Uterus (tissue), 4 donors: Measurements from ENCODE around the gene HSFX3. TPM values are rescaled to one million over a fixed set of nuclear protein-coding genes. Genes with fewer than 3 reads are reported as not detected.
A peak's percentile ranks its signal among the peaks of the same experiment; 100 is the strongest.
"Not testable (repeated sequence)": the region's sequence is repeated elsewhere in the genome, so short reads cannot be mapped to it uniquely, and the experiment has no call there.

Source experiments
- DNase-seq, 2 donors: peaks; one replicate each; pipeline ENCODE4 v3.0.0-alpha.2; 2019 to 2020
- H3K27ac ChIP-seq, 2 donors: fragments of 200-600 bp; sonication (generic); 1 replicate in 1 of 2; 2 replicates in 1 of 2; pipeline ENCODE4 v1.5.1; 2016 to 2018
- H3K27me3 ChIP-seq, 2 donors: fragments of 200-600 bp; sonication (generic); one replicate each; pipeline ENCODE4 v1.5.1; 2018 to 2019; ENCODE audit warnings: control low read depth in 1 of 2
- H3K36me3 ChIP-seq, 2 donors: fragments of 200-600 bp; sonication (generic); one replicate each; pipeline ENCODE4 v1.5.1; 2019; ENCODE audit warnings: control low read depth in 1 of 2
- H3K4me1 ChIP-seq, 2 donors: fragments of 200-600 bp; sonication (generic); one replicate each; pipeline ENCODE4 v1.5.1; 2018 to 2019; ENCODE audit warnings: control low read depth in 1 of 2
- H3K4me3 ChIP-seq, 2 donors: fragments of 200-600 bp; sonication (generic); 1 replicate in 1 of 2; 2 replicates in 1 of 2; pipeline ENCODE4 v1.5.1; 2018 to 2019; ENCODE audit warnings: mild to moderate bottlenecking in 1 of 2
- H3K9me3 ChIP-seq, 2 donors: fragments of 200-600 bp; sonication (generic); one replicate each; pipeline ENCODE4 v1.5.1; 2019; ENCODE audit warnings: control low read depth in 1 of 2
- POLR2A ChIP-seq, 2 donors: fragments of 450-650 bp; IDR thresholded peaks; one replicate each; pipeline ENCODE4 v1.6.1; 2016; ENCODE audit warnings: antibody characterized with exemption in 2 of 2, mild to moderate bottlenecking in 1 of 2, moderate library complexity in 1 of 2
- intact Hi-C: fragments of 100-400 bp; cut with DNase I; formaldehyde crosslinking; loops from one replicate; pipeline ENCODE4 v1.15.1; 2023; ENCODE audit warnings: low total_unique reads
- total RNA-seq, 4 donors: library from RNA; depleted of rRNA in 3 of 4; stranded (reverse); fragments of >200 nt in 3 of 4; gene quantifications; one replicate each; pipeline versions ENCODE4 v1.1.0 to v1.2.4, GENCODE V29; 2014 to 2023
- TF ChIP-seq, protein P1 (sequence below), 4 experiments: fragments of 200-600 bp in 2 of 4; fragments of 450-650 bp in 2 of 4; sonication (generic) in 2 of 4; IDR thresholded peaks; one replicate each; pipeline ENCODE4 v1.5.1; 2016 to 2019; ENCODE audit warnings: antibody characterized with exemption in 4 of 4, mild to moderate bottlenecking in 2 of 4, moderate library complexity in 1 of 4
- donor health status: DM: yes; HTN: yes; CAD: no.

The HSFX3 gene
- total RNA-seq, 4 donors from 2014 or later: not detected

GRCh38 chrX:149531599-149531998 is 18.1 kb downstream of the HSFX3 start:
- TF ChIP-seq, protein P1, sequence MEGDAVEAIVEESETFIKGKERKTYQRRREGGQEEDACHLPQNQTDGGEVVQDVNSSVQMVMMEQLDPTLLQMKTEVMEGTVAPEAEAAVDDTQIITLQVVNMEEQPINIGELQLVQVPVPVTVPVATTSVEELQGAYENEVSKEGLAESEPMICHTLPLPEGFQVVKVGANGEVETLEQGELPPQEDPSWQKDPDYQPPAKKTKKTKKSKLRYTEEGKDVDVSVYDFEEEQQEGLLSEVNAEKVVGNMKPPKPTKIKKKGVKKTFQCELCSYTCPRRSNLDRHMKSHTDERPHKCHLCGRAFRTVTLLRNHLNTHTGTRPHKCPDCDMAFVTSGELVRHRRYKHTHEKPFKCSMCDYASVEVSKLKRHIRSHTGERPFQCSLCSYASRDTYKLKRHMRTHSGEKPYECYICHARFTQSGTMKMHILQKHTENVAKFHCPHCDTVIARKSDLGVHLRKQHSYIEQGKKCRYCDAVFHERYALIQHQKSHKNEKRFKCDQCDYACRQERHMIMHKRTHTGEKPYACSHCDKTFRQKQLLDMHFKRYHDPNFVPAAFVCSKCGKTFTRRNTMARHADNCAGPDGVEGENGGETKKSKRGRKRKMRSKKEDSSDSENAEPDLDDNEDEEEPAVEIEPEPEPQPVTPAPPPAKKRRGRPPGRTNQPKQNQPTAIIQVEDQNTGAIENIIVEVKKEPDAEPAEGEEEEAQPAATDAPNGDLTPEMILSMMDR (IDR thresholded peaks at IDR 0.05): no peak
- TF ChIP-seq POLR2A (IDR thresholded peaks at IDR 0.05): no peak
- Histone ChIP-seq H3K9me3 (no peaks in the 10 kb centered on the region), H3K4me3 (no peak overlapping the region), H3K27ac (no peak overlapping the region), H3K27me3 (no peaks in the 10 kb centered on the region), H3K36me3 (no peaks in the 10 kb centered on the region), H3K4me1 (no peaks in the 10 kb centered on the region)
- DNase-seq: no peak
- intact Hi-C loops: no loop called here

- no peak for TF ChIP-seq POLR2A (IDR thresholded peaks at IDR 0.05)
- TF ChIP-seq, protein P1 (IDR thresholded peaks at IDR 0.05): no peak
- Histone ChIP-seq H3K27ac (no peak overlapping the region), H3K27me3 (no peaks in the 10 kb centered on the region), H3K4me1 (no peaks in the 10 kb centered on the region), H3K4me3 (no peak overlapping the region), H3K36me3 (no peaks in the 10 kb centered on the region), H3K9me3 (no peaks in the 10 kb centered on the region)
- DNase-seq: no peak
- intact Hi-C loops: no loop called here
Observed at GRCh38 chrX:149528381-149528780, 21.3 kb downstream of the HSFX3 start.

DNA sequence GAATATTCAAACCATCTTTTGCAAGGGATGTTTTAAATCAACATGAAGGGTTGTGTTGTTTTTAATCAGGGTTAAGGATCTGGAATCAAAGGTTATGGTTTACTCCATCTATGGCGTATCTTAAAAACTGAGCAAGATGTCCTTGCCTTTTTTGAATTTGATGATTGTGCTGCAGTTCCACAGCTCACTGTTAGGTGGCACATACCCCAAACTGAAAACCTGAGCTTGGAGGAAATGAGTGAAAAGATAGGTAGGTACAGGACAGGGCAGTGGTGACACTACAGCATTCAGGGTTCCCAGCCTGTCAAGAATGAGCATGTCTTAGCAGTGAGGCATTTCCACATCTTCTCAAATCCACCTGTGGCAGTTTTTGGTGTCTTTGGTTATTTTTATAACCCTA is 22.0 kb downstream of the HSFX3 start:
- intact Hi-C loops: no loop called here

GRCh38 chrX:149526318-149527033 is 23.2 kb downstream of the HSFX3 start:
- H3K9me3 ChIP-seq, H3K4me3 ChIP-seq, H3K27me3 ChIP-seq, H3K36me3 ChIP-seq, H3K4me1 ChIP-seq, intact Hi-C loops, DNase-seq: not testable (repeated sequence)
- H3K27ac ChIP-seq: peak overlapping the region in 1 of 2 donors; percentile 25

More for the DNA sequence above, 22.0 kb downstream of the HSFX3 start:
- Histone ChIP-seq H3K27ac (no peak overlapping the region), H3K4me1 (no peaks in the 10 kb centered on the region), H3K9me3 (no peaks in the 10 kb centered on the region), H3K4me3 (no peak overlapping the region), H3K27me3 (no peaks in the 10 kb centered on the region), H3K36me3 (no peaks in the 10 kb centered on the region)
- DNase-seq: no peak
- TF ChIP-seq, protein P1 (IDR thresholded peaks at IDR 0.05): peak; percentile 28 to 49 (median 44)
- no peak for TF ChIP-seq POLR2A (IDR thresholded peaks at IDR 0.05)

DNA sequence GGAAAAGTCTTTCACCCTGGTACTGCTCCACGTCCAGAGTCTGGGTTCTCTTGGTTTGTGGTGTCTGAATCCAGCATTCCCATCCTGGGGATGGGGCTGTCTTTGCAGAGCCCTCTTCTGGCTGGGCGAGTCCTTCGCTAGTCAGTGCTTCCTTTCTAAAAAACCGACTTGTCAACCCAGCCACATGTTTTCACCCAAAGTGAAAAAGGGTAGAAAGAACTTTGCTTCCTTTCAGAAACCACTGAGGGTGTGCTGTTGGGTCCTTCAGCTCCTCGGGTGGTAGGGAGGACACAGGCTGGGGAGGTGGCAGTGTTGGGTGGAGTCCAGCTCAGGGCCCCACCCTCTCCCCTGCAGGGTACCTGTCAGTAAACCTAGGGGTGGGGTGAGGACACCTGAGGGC is 23.8 kb downstream of the HSFX3 start:
- H3K9me3 ChIP-seq, intact Hi-C loops, H3K27me3 ChIP-seq, H3K4me3 ChIP-seq, H3K4me1 ChIP-seq, DNase-seq, H3K36me3 ChIP-seq: not testable (repeated sequence)
- peak overlapping the region in 1 of 2 donors; percentile 25 for H3K27ac ChIP-seq

DNA sequence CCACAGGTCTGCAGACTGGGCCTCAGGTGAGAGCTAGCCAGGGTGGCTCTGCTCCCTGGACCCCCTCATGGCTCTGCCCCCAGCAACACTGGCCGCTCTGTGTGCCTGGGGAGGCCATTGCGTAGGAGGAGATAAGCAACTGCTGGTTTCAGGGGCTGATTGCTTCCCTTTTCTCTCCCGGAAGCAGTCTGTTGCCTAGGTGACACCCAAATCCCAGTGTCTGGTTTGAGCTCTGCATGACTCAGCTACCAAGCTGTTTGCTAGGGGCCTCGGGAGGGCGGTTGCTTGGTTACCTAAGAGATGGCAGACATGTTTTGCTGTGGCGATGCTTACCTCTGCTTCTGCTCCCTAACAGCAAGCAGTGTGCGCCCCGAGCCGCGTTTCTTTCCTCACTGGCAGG is 24.3 kb downstream of the HSFX3 start:
- peak; percentile 44 to 50 for DNase-seq
- H3K4me1 ChIP-seq, H3K27me3 ChIP-seq, H3K4me3 ChIP-seq, intact Hi-C loops, H3K36me3 ChIP-seq, H3K9me3 ChIP-seq: not testable (repeated sequence)
- H3K27ac ChIP-seq: peak overlapping the region in 1 of 2 donors; percentile 40

DNA sequence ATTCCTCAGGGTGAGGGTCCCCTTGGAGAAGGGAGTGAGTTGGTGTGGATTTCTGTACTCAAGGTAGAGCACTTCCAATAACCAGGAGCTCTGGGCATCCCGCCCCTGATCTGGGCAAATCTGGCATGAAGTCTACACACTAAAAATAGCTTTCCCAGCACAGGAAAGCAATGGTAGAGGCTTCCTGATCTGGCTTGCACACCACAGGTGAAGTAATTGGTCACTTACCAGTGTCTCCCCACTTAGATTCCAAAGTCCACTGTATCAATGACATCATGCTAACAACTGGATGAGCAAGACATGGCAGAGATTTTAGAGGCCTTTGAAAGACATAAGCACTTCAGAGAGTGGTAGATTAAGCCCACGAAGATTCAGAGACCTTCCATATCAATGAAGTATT is 26.8 kb downstream of the HSFX3 start:
- Histone ChIP-seq H3K36me3 (no peaks in the 10 kb centered on the region), H3K4me3 (no peak overlapping the region), H3K27ac (no peak overlapping the region), H3K27me3 (no peaks in the 10 kb centered on the region), H3K4me1 (no peaks in the 10 kb centered on the region), H3K9me3 (no peaks in the 10 kb centered on the region)
- no peak for TF ChIP-seq POLR2A (IDR thresholded peaks at IDR 0.05)
- TF ChIP-seq, protein P1 (IDR thresholded peaks at IDR 0.05): no peak
- intact Hi-C loops: no loop called here
- DNase-seq: no peak
